MM.1S (cell line): ENCODE data around the gene GDAP2.

ENCODE experiments used
- CTCF ChIP-seq: fragments of 300-600 bp; sonication (generic); IDR thresholded peaks from 2 replicates; pipeline ENCODE4 v1.5.1; 2016; ENCODE audit warnings: antibody characterized with exemption, low read length, mixed read lengths
- EZH2 ChIP-seq: fragments of 300-600 bp; sonication (generic); optimal IDR thresholded peaks from 2 replicates; pipeline ENCODE3; 2017; ENCODE audit warnings: low read depth, mild to moderate bottlenecking, antibody characterized with exemption, low read length, mixed read lengths

GRCh38 chr1:117852853-117853553 is 76.4 kb downstream of the GDAP2 start:
- no peak for TF ChIP-seq CTCF
- TF ChIP-seq EZH2, result no peak
